HUES6 (cell line): Measurements from ENCODE around the gene MAML3.

Experiments used
- H3K27ac ChIP-seq: 2 replicates; pipeline ENCODE4 v1.7.0; 2013; ENCODE audit warnings: low read depth, mild to moderate bottlenecking, low read length, inconsistent platforms
- H3K27me3 ChIP-seq: 2 replicates; pipeline ENCODE4 v1.6.1; 2013; ENCODE audit warnings: low read length; ENCODE audit not compliant: control insufficient read depth, insufficient read depth
- H3K36me3 ChIP-seq: 2 replicates; pipeline ENCODE4 v1.6.1; 2013; ENCODE audit warnings: low read length; ENCODE audit not compliant: control insufficient read depth, insufficient read depth
- H3K4me1 ChIP-seq: 2 replicates; pipeline ENCODE4 v1.6.1; 2013; ENCODE audit warnings: low read length; ENCODE audit not compliant: control insufficient read depth, insufficient read depth
- H3K4me3 ChIP-seq: 2 replicates; pipeline ENCODE4 v1.5.1; 2013; ENCODE audit warnings: low read depth, low read length
- H3K9ac ChIP-seq: one replicate; pipeline ENCODE4 v1.6.1; 2013; ENCODE audit warnings: mild to moderate bottlenecking, low read length
- H3K9me3 ChIP-seq: 2 replicates; pipeline ENCODE4 v1.6.1; 2013; ENCODE audit warnings: low read depth, low read length; ENCODE audit not compliant: control insufficient read depth, insufficient read depth

The MAML3 gene

DNA sequence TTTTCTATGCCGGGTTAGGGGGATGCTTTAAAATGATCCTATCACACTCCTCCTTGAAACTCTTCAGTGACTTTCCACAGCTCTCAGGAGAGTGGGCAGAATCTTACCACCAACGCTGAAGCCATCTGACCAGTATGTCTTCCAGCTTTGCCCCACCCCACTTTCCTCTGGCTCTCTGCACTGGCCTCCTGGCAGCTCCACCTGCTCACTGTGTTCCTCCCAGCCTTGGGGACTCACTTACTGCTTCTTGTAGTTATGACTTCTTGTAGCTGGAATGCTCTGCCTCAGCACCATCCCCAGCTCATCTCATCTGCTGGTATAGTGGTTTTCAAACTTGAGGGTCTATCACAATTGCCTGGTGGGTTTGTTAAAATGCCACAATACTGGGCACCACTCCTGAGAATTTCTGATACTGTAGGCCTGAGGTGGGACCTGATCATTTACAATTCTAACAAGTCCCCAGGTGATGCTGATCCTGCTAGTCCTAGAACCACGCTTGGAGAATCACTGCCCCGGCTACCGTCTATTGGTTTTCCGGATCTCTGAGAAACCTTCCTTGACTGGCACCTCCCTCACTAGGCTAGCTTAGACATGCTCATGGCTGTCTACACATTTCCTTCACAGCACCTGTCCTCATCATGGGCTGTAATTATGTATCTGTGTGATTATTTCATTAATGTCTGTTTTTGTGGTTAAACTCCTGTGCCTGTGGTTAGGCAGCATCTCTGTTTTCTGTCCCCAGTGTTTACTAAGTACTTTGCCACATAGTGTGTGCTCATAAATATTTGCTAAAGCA lies 336.1 kb downstream of the MAML3 start:
- Histone ChIP-seq H3K4me3 (no peak overlapping the region), H3K9ac (no peak overlapping the region), H3K4me1 (peaks cover 33% of the 10 kb centered on the region), H3K27ac (no peak overlapping the region), H3K9me3 (peaks cover 10% of the 10 kb centered on the region; the same call in 1 of the 2 replicates), H3K36me3 (no peaks in the 10 kb centered on the region), H3K27me3 (no peaks in the 10 kb centered on the region)

DNA sequence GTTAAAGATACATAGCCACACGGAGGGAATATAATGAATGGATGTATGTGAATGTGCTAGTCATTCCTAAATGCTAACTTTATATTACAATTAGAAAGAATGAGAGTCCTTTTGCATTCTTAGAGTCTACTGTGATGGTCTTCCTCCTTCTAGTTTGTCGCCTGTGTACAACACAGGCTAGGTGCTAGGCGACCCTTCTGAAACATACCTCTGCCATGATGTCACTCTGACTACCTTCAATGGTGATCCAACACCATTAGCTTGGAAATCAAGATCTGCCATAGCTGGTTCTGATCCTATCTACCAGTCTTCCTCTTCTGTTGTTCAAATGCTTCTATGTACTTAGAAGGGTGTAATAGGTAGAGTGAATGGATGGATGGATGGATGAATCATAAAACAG lies 337.1 kb downstream of the MAML3 start:
- peak overlapping the region; percentile 52; the same call in 1 of the 2 replicates for H3K4me3 ChIP-seq
- no peaks in the 10 kb centered on the region for H3K27me3 ChIP-seq
- H3K27ac ChIP-seq, result peak overlapping the region; percentile 65; the same call in 1 of the 2 replicates
- peaks cover 33% of the 10 kb centered on the region for H3K4me1 ChIP-seq
- H3K36me3 ChIP-seq, result no peaks in the 10 kb centered on the region
- H3K9ac ChIP-seq, result peak overlapping the region; percentile 68
- peaks cover 9% of the 10 kb centered on the region; the same call in 1 of the 2 replicates for H3K9me3 ChIP-seq

DNA sequence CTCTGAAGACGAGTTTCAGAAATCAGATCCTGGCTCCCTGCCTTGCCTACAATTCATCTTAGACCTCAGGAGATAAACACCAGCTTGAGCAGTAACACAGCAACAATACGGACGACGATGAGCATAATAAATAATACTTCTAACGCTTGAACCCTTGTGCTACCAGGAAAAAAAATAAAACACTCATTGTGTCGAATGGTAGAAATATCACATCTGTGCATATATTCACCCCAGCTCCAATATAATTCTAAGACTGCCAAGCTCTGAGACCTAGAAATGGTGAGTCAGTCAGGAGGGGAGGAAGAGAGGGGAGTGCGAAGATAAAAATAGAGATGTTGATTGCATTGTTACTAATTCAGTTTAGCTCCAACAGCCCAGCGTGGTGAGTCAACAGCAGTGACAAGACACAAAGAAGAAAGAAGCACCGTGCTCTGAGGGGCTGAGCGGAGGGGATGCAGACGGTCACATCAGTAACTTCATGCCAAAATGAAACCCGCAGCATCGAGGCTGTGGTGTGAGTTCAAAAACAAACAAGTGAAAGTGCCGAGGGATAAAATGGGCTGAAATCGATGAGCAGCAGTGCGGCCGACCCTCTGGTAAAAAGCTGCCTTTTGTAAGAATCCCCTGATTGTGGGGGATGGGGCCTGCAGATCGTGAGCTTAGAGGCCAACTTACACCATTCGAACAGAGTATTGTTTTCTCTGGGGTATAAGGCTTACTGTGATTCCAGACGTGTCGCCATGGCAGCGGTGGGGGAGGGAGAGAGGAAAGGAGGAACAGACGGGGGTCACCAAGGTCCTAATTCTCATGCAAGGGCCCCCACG lies 338.0 kb downstream of the MAML3 start:
- peak overlapping the region; percentile 65 for H3K27ac ChIP-seq

DNA sequence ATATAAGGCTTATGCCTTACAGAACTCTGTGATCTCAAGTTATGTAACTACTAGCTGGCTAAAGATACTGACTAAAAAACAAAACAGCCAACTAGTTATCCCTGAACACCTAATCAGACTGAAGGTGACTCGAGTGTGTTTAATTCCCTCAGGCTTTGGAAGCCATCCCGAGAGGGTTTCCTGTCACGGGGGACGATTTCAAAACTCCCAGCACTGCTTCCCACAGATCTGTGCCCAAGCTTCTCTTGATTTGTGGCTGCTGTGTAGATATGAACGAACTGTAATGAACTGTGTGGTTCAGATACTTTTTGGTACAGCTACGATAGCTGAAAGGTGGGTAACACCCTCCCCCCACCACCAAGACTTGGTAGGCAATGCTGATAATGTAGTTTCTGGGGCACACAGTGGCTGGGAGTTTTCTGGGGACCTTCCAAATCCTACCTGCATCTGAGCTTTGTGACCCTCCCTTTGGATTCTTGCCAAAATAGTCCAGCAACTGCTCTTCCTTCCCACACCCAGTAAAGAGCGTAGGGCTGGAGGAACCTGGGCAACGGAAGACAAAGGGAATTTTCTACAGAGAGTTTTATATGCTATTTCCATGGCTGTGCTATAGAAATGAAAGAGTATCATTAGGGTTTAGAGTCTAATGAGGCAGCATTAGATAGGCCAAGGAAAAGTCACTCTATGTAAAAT lies 339.5 kb downstream of the MAML3 start:
- no peak overlapping the region for H3K9ac ChIP-seq

More for the DNA sequence above, 338.0 kb downstream of the MAML3 start:
- H3K27me3 ChIP-seq, result no peaks in the 10 kb centered on the region
- H3K4me3 ChIP-seq, result peak overlapping the region; percentile 52
- no peaks in the 10 kb centered on the region for H3K36me3 ChIP-seq
- H3K9me3 ChIP-seq, result peaks cover 5% of the 10 kb centered on the region
- H3K4me1 ChIP-seq, result peaks cover 33% of the 10 kb centered on the region
- peak overlapping the region; percentile 68 for H3K9ac ChIP-seq

DNA sequence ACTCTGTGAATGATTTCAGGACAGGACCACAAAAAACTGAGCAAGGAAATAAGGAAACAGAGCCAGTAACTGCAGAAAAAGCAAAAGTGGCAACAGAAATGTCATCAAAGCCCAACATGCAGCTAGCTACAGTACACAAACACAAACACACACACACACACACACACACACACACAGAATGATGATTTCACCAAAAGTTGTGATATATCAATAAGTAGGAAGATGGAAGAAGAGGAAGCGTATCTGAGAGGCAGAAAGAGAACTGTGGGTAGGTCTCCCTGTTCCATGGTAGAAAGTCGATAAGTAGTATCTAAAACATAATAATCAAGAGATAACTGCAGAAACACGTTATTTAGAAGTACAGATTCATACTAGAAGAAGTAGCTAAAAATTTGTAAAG lies 340.1 kb downstream of the MAML3 start:
- Histone ChIP-seq H3K4me1 (peaks cover 39% of the 10 kb centered on the region), H3K9ac (no peak overlapping the region)

More for the DNA sequence above, 339.5 kb downstream of the MAML3 start:
- Histone ChIP-seq H3K27ac (no peak overlapping the region), H3K4me1 (peaks cover 34% of the 10 kb centered on the region), H3K9me3 (peaks cover 11% of the 10 kb centered on the region), H3K27me3 (no peaks in the 10 kb centered on the region), H3K4me3 (no peak overlapping the region), H3K36me3 (no peaks in the 10 kb centered on the region)

DNA sequence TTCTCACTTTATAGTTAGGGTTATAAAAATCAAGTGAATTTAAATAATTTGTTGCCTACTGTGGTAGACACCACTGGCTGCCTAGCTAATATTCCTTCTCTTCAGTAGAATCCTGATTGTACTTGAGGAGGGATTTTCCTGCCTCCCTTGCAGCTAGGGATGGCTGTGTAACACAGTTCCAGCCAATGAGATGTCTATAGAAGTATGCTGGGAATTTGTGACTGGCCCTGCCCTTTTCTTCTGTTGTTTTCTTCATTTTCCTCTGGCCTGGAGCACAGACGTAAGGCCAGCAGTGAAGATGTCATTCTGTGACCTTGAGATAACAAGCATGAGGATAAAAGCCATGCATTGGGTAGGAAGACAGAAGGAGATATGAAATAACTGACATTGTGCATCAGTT lies 343.3 kb downstream of the MAML3 start:
- H3K9me3 ChIP-seq, result peaks cover 11% of the 10 kb centered on the region
- H3K9ac ChIP-seq, result no peak overlapping the region
- H3K27ac ChIP-seq, result no peak overlapping the region
- H3K36me3 ChIP-seq, result no peaks in the 10 kb centered on the region
- no peak overlapping the region for H3K4me3 ChIP-seq
- peaks cover 36% of the 10 kb centered on the region for H3K4me1 ChIP-seq
- no peaks in the 10 kb centered on the region for H3K27me3 ChIP-seq

More for the DNA sequence above, 340.1 kb downstream of the MAML3 start:
- Histone ChIP-seq H3K27me3 (no peaks in the 10 kb centered on the region), H3K4me3 (no peak overlapping the region), H3K36me3 (no peaks in the 10 kb centered on the region), H3K27ac (no peak overlapping the region), H3K9me3 (peaks cover 11% of the 10 kb centered on the region)

DNA sequence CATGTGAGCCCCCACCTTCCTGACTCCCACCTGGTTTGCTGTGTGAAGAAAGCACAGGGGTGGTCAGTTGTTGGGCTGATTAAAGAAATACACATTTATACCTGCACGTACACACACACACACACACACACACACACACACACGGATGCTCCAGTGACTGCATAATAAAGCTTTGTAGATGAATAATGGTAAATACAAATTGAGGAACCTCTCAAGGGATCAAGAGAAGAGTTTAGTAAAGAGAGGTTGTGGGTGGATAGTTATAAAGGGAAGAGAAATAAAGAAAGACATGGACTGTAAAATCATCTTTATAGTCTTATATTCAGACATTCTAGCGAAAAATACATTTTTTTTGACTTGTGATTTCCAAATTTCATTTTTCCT lies 344.2 kb downstream of the MAML3 start:
- Histone ChIP-seq H3K27ac (no peak overlapping the region), H3K27me3 (no peaks in the 10 kb centered on the region), H3K9ac (no peak overlapping the region), H3K4me3 (no peak overlapping the region), H3K36me3 (no peaks in the 10 kb centered on the region), H3K4me1 (peaks cover 27% of the 10 kb centered on the region), H3K9me3 (peaks cover 11% of the 10 kb centered on the region)

DNA sequence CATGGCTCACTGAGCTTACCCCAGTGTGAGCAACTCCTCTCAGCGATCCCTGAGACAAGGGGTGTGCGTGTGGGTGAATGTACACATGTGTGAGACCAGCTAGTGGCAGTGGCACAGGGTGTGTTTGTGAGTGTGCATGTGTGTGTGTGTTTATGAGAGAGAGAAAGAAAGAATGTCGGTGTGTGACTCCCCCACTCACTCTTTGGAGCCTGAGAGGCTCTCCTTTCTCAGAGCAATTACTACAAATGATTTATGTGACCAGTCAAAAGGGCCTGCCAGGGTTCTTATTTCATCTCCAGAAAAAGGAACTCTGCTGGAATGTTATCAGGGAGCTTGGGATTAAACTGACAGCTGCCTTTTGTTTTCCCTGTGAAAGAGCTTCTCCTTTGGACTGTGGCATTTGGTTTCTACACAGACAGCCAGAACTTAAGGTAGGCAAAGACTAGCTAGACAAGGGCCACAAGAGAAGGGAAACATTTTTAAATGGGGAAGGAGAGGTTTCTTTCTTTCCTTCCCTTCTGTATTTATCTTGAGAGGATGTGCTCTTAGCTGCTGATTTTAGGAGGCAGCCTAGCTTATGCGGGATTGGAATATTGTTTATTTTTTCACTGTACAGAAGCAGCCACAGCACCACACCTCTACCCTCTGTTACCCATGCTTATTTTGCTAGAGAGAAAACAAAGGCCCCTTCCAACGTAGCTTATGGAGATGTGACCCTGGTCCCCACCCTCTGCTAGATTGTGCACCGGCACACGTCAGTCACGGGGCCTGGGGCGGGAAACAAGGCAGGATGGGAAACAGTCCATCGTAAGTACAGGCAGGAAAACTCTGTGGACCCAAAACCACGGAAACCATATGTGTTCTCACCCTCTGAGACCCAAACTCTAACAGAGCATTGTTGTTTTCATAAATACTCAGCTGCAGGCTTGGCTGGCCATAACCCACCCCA lies 344.9 kb downstream of the MAML3 start:
- no peaks in the 10 kb centered on the region for H3K36me3 ChIP-seq
- H3K4me3 ChIP-seq, result no peak overlapping the region
- no peaks in the 10 kb centered on the region for H3K27me3 ChIP-seq
- H3K27ac ChIP-seq, result no peak overlapping the region
- H3K9ac ChIP-seq, result no peak overlapping the region
- peaks cover 11% of the 10 kb centered on the region for H3K9me3 ChIP-seq
- peaks cover 20% of the 10 kb centered on the region; the same call in 1 of the 2 replicates for H3K4me1 ChIP-seq

DNA sequence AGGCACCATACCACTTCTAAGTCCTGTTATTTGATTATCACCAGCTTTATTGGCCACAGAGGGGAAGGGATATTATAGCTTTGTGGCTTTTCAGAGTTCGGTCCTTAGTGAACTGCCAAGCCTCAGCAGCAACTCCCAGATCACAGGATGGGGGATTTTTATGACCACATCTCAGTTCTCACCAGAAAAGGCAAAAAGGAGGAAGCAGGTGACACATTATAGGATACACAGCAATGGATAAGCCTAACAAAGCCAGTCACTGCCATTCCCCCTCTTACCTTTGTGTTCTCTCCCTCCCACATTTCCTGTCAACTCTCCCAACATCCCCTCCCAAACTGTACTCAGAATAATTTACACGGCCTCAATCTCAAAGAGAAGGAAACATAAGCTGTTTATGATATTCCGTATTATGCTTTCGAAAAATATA lies 345.6 kb downstream of the MAML3 start:
- no peaks in the 10 kb centered on the region for H3K27me3 ChIP-seq
- peaks cover 11% of the 10 kb centered on the region for H3K9me3 ChIP-seq
- peaks cover 18% of the 10 kb centered on the region; the same call in 1 of the 2 replicates for H3K4me1 ChIP-seq
- no peak overlapping the region for H3K9ac ChIP-seq
- H3K36me3 ChIP-seq, result no peaks in the 10 kb centered on the region
- no peak overlapping the region for H3K4me3 ChIP-seq
- no peak overlapping the region for H3K27ac ChIP-seq

DNA sequence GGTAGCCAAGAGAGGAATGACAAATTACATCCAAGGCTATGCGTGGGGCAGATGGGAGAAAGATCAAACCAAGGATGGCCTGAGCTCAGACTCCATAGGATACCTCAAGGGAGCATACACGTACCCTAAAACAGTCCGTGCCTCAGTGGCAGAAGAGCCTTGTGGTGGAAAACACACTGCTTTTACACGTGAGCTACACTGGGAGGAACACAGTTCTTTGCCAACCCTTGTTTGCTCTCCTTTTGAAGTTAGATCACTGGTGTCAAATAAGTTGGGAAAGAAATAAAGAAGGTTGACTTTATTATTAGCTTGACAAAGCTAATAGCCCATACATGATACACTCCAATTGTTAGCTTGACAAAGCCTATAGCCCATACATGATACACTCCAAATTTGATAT lies 346.5 kb downstream of the MAML3 start:
- no peak overlapping the region for H3K4me3 ChIP-seq
- no peaks in the 10 kb centered on the region for H3K27me3 ChIP-seq
- no peak overlapping the region for H3K9ac ChIP-seq
- H3K9me3 ChIP-seq, result peaks cover 11% of the 10 kb centered on the region
- H3K27ac ChIP-seq, result no peak overlapping the region
- H3K36me3 ChIP-seq, result no peaks in the 10 kb centered on the region
- peaks cover 18% of the 10 kb centered on the region; the same call in 1 of the 2 replicates for H3K4me1 ChIP-seq
